B cell (primary cell): ENCODE results near the gene CSMD2. TPM values are rescaled to one million over a fixed set of nuclear protein-coding genes. Genes with fewer than 3 reads are reported as not detected.

Experiments used
- ATAC-seq: fragments of 200-7000 bp; cut with Tn5 transposase; one replicate; pipeline ENCODE4 v1.10.0; 2021; ENCODE audit warnings: low read depth, mild to moderate bottlenecking, moderate number of reproducible peaks, moderate library complexity
- CTCF ChIA-PET: fragments of 350-600 bp; sonication (Branson Sonifier 250); formaldehyde crosslinking; loops from one replicate; lab custom pipeline; 2021; ENCODE audit warnings: antibody characterized with exemption, inconsistent platforms; lab: Charles Lee
- POLR2A ChIA-PET: fragments of 350-600 bp; sonication (Branson Sonifier 250); formaldehyde crosslinking; loops from one replicate; lab custom pipeline; 2021; ENCODE audit warnings: antibody characterized with exemption; lab: Charles Lee
- DNase-seq: peaks from one replicate; pipeline ENCODE4 v3.0.0; 2013
- H2AFZ ChIP-seq: 2 replicates; pipeline ENCODE4 v1.6.1; 2012; ENCODE audit warnings: mild to moderate bottlenecking, low read depth, low read length; ENCODE audit not compliant: insufficient read depth, poor library complexity, severe bottlenecking
- H3K27ac ChIP-seq, 2 donors: 1 replicate in 1 of 2; 2 replicates in 1 of 2; pipeline ENCODE4 v1.5.1; 2012 to 2013; ENCODE audit warnings: low read length in 2 of 2, mild to moderate bottlenecking in 2 of 2, moderate library complexity in 1 of 2
- H3K27me3 ChIP-seq, 4 experiments: fragments of 200-600 bp in 1 of 4; sonication (generic) in 1 of 4; replicated peaks in 1 of 4; 1 replicate in 2 of 4; 2 replicates in 2 of 4; pipeline versions ENCODE4 v1.6.1 to v1.7.0; 2013 to 2016; ENCODE audit warnings: low read length in 3 of 4, mild to moderate bottlenecking in 2 of 4, mixed read lengths in 1 of 4, moderate library complexity in 1 of 4; ENCODE audit not compliant: insufficient read depth in 4 of 4, control insufficient read depth in 3 of 4; ENCODE audit errors: control extremely low read depth in 1 of 4
- H3K36me3 ChIP-seq, 2 experiments: replicated peaks in 1 of 2; 1 replicate in 1 of 2; 2 replicates in 1 of 2; pipeline versions ENCODE4 v1.6.1 to v1.7.1; 2013; ENCODE audit warnings: low read length in 1 of 2; ENCODE audit not compliant: insufficient read depth in 2 of 2, control insufficient read depth in 1 of 2; ENCODE audit errors: control extremely low read depth in 1 of 2, extremely low read depth in 1 of 2
- H3K4me1 ChIP-seq, 2 donors: fragments of 200-600 bp in 1 of 2; sonication (generic) in 1 of 2; 1 replicate in 1 of 2; 2 replicates in 1 of 2; pipeline versions ENCODE4 v1.5.1 to v1.6.1; 2013 to 2017; ENCODE audit warnings: low read length in 2 of 2; ENCODE audit not compliant: control insufficient read depth in 2 of 2, insufficient read depth in 2 of 2
- H3K4me2 ChIP-seq: replicated peaks from 2 replicates; pipeline ENCODE3; 2012; ENCODE audit warnings: mild to moderate bottlenecking, low read depth, low read length; ENCODE audit not compliant: poor library complexity, severe bottlenecking
- H3K4me3 ChIP-seq, 5 experiments: fragments of 200-600 bp in 1 of 5; sonication (generic) in 1 of 5; 1 replicate in 3 of 5; 2 replicates in 2 of 5; pipeline versions ENCODE4 v1.5.1 to v1.7.0; 2011 to 2016; ENCODE audit warnings: low read length in 4 of 5, mild to moderate bottlenecking in 4 of 5, low read depth in 2 of 5, control low read depth in 1 of 5, moderate library complexity in 1 of 5; ENCODE audit not compliant: insufficient read depth in 1 of 5; ENCODE audit errors: control extremely low read depth in 1 of 5, extremely low read depth in 1 of 5
- H3K79me2 ChIP-seq: fragments of 200-600 bp; sonication (generic); one replicate; pipeline ENCODE4 v1.6.0; 2016; ENCODE audit warnings: low read length; ENCODE audit not compliant: control insufficient read depth, insufficient read depth
- H3K9ac ChIP-seq: fragments of 200-600 bp; sonication (generic); 2 replicates; pipeline ENCODE4 v1.6.1; 2017; ENCODE audit warnings: mild to moderate bottlenecking, low read length, moderate library complexity
- H3K9me3 ChIP-seq, 3 donors: one replicate each; pipeline versions ENCODE4 v1.6.1 to v1.7.1; 2013; ENCODE audit warnings: low read length in 2 of 3; ENCODE audit not compliant: control insufficient read depth in 2 of 3, insufficient read depth in 1 of 3; ENCODE audit errors: control extremely low read depth in 1 of 3
- H4K20me1 ChIP-seq: 2 replicates; pipeline ENCODE4 v1.6.0; 2012; ENCODE audit warnings: mild to moderate bottlenecking, low read length; ENCODE audit not compliant: insufficient read depth, control insufficient read depth, poor library complexity, severe bottlenecking
- H3K27ac Mint-ChIP-seq: one replicate; pipeline ENCODE4 v1.8.0; 2021; ENCODE audit warnings: mixed read lengths
- H3K27me3 Mint-ChIP-seq: one replicate; pipeline ENCODE4 v1.8.0; 2021; ENCODE audit warnings: mixed read lengths
- H3K4me1 Mint-ChIP-seq: one replicate; pipeline ENCODE4 v1.8.0; 2021; ENCODE audit warnings: mixed read lengths
- H3K4me3 Mint-ChIP-seq: one replicate; pipeline ENCODE4 v1.8.0; 2021; ENCODE audit warnings: mixed read lengths
- H3K9me3 Mint-ChIP-seq: one replicate; pipeline ENCODE4 v1.8.0; 2022; ENCODE audit warnings: mixed read lengths; ENCODE audit not compliant: insufficient read depth
- CTCF ChIP-seq: fragments of 200-600 bp; IDR thresholded peaks from one replicate; pipeline ENCODE4 v1.8.0; 2022; ENCODE audit warnings: antibody characterized with exemption, mild to moderate bottlenecking
- EZH2 ChIP-seq: IDR thresholded peaks from 2 replicates; pipeline ENCODE4 v1.6.1; 2012; ENCODE audit warnings: borderline replicate concordance, low read depth, mild to moderate bottlenecking, moderate library complexity, low read length; ENCODE audit not compliant: insufficient read depth, poor library complexity, severe bottlenecking
- WGBS: methylation state at CpG from one replicate; pipeline ENCODE4 v1.1.5; 2013; ENCODE audit warnings: missing lambda C conversion rate; ENCODE audit not compliant: insufficient coverage; 5-methylcytosine and 5-hydroxymethylcytosine counted together
- intact Hi-C: fragments of 100-400 bp; cut with micrococcal nuclease; formaldehyde crosslinking; loops from one replicate; pipeline ENCODE4 v1.10.0; 2022
- polyA plus RNA-seq: library from polyadenylated mRNA; depleted of rRNA; stranded (reverse); fragments of >200 nt; gene quantifications from 2 replicates; pipeline ENCODE4 v1.2.3, GENCODE V29; 2012
- total RNA-seq, 2 donors: library from RNA; stranded (reverse); fragments of 120-200 nt in 1 of 2; gene quantifications; 1 replicate in 1 of 2; 2 replicates in 1 of 2; pipeline versions ENCODE4 v1.2.3 to v1.2.4, GENCODE V29; 2013 to 2022

CSMD2 gene
- total and polyA plus RNA-seq, 2 donors (not counting 1 experiment from before 2014, with no cell fraction given) = not detected

GRCh38 chr1:33792651-33793050 is 372.4 kb downstream of the CSMD2 start:
- ChIA-PET CTCF (no interaction called here), POLR2A (no interaction called here)
- Mint-ChIP-seq H3K9me3 (peaks cover 15% of the 10 kb centered on the region), H3K27me3 (peaks cover 15% of the 10 kb centered on the region), H3K27ac (no peak overlapping the region), H3K4me3 (no peak overlapping the region), H3K4me1 (no peaks in the 10 kb centered on the region)
- Histone ChIP-seq H4K20me1 (no peaks in the 10 kb centered on the region), H3K9me3 (peaks cover 0 to 15% (median 3%) of the 10 kb centered on the region in 3 donors), H2AFZ (no peak overlapping the region), H3K27me3 (no peaks in the 10 kb centered on the region), H3K4me1 (no peaks in the 10 kb centered on the region), H3K36me3 (no peaks in the 10 kb centered on the region), H3K9ac (no peak overlapping the region), H3K27ac (no peak overlapping the region), H3K79me2 (no peaks in the 10 kb centered on the region), H3K4me3 (no peak overlapping the region), H3K4me2 (no peak overlapping the region)
- no peak for ATAC-seq
- intact Hi-C loops = no loop called here
- DNase-seq = no peak
- TF ChIP-seq EZH2 (no peak), CTCF (no peak)
- WGBS = 39% methylated on average over 3 of the region's 4 CpGs

- Histone ChIP-seq H3K4me3 (no peak overlapping the region), H3K27me3 (no peaks in the 10 kb centered on the region), H3K9me3 (peaks cover 0 to 10% (median 3%) of the 10 kb centered on the region in 3 donors), H3K9ac (no peak overlapping the region), H3K79me2 (no peaks in the 10 kb centered on the region), H3K4me1 (no peaks in the 10 kb centered on the region), H4K20me1 (no peaks in the 10 kb centered on the region), H2AFZ (no peak overlapping the region), H3K36me3 (no peaks in the 10 kb centered on the region), H3K27ac (no peak overlapping the region), H3K4me2 (no peak overlapping the region)
- TF ChIP-seq CTCF = no peak
- no peak for TF ChIP-seq EZH2
- DNase-seq (no peak), ATAC-seq (no peak)
- H3K4me3 Mint-ChIP-seq = no peak overlapping the region
- intact Hi-C loops = no loop called here
- POLR2A ChIA-PET = no interaction called here
- CTCF ChIA-PET = no interaction called here
- WGBS = 90% methylated on average over 1 of the region's 4 CpGs
- no peak overlapping the region for H3K27ac Mint-ChIP-seq
- peaks cover 17% of the 10 kb centered on the region for H3K27me3 Mint-ChIP-seq
- H3K9me3 Mint-ChIP-seq = peaks cover 15% of the 10 kb centered on the region
- no peaks in the 10 kb centered on the region for H3K4me1 Mint-ChIP-seq
These were observed 372.8 kb downstream of the CSMD2 start for GRCh38 chr1:33792216-33792615.
